Thymus (tissue), 11 donors: ENCODE results near the gene ZP1. TPM values are rescaled to one million over a fixed set of nuclear protein-coding genes. Genes with fewer than 3 reads are reported as not detected.

Experiments
- DNase-seq, 9 donors: peaks; one replicate each; pipeline ENCODE4 v3.0.0-alpha.2; 2013; ENCODE audit warnings: low spot score in 9 of 9, low read depth in 6 of 9, missing footprints in 1 of 9
- H3K27ac ChIP-seq, 2 donors: one replicate each; pipeline ENCODE4 v1.5.1; 2013; ENCODE audit warnings: control low read depth in 1 of 2, low read depth in 1 of 2, low read length in 1 of 2, mild to moderate bottlenecking in 1 of 2, moderate library complexity in 1 of 2
- H3K27me3 ChIP-seq, 2 donors: one replicate each; pipeline ENCODE4 v1.5.1; 2013; ENCODE audit warnings: low read length in 1 of 2; ENCODE audit not compliant: control insufficient read depth in 2 of 2, insufficient read depth in 1 of 2
- H3K36me3 ChIP-seq, 2 donors: one replicate each; pipeline ENCODE4 v1.5.1; 2013; ENCODE audit warnings: low read length in 1 of 2, mild to moderate bottlenecking in 1 of 2, moderate library complexity in 1 of 2; ENCODE audit not compliant: control insufficient read depth in 2 of 2, insufficient read depth in 2 of 2
- H3K4me1 ChIP-seq, 2 donors: one replicate each; pipeline ENCODE4 v1.5.1; 2013; ENCODE audit warnings: low read length in 2 of 2; ENCODE audit not compliant: control insufficient read depth in 2 of 2, insufficient read depth in 2 of 2
- H3K4me3 ChIP-seq, 2 donors: one replicate each; pipeline ENCODE4 v1.5.1; 2013; ENCODE audit warnings: low read length in 2 of 2, control low read depth in 1 of 2, mild to moderate bottlenecking in 1 of 2
- H3K9me3 ChIP-seq, 2 donors: one replicate each; pipeline ENCODE4 v1.5.1; 2013; ENCODE audit warnings: low read length in 1 of 2, mild to moderate bottlenecking in 1 of 2; ENCODE audit not compliant: control insufficient read depth in 2 of 2, insufficient read depth in 1 of 2
- WGBS: extraction: QIAGEN DNeasy Blood & Tissue Kit; methylation state at CpG from one replicate; pipeline ENCODE4 v1.1.7; 2013; 5-methylcytosine and 5-hydroxymethylcytosine counted together
- polyA plus RNA-seq: library from polyadenylated mRNA; stranded (reverse); fragments of 200-250 nt; gene quantifications from one replicate; pipeline ENCODE4 v1.2.3, GENCODE V29; 2013
- total RNA-seq: library from RNA; stranded (reverse); fragments of 120-200 nt; gene quantifications from one replicate; pipeline ENCODE4 v1.2.4, GENCODE V29; 2013
- donor health status: healthy.

The ZP1 gene
- total and polyA plus RNA-seq, 2 donors = 1.5 to 1.6 TPM

DNA sequence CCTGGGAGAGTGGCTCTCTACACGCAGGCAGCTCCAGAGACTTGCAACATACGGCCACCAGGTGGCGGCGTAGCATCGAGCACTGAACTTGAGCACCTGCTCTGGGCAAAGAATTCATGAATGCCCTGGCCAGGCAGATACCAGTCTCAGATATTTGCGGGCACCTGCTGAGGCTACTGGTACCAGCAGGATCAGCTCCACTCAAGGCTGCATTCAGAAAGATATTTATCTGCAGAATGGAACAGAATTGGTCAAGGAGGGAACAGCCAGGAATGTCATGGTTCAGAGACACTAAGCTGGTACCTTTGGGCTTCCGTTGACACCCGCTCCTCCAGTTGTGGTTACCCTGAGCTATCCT lies 36.2 kb upstream of the ZP1 start:
- 24% methylated on average over 8 of the region's 8 CpGs for WGBS
- DNase-seq = peak in 8 of 9 donors; percentile 66 to 90 (median 76)
- H3K27ac ChIP-seq = no peak overlapping the region

DNA sequence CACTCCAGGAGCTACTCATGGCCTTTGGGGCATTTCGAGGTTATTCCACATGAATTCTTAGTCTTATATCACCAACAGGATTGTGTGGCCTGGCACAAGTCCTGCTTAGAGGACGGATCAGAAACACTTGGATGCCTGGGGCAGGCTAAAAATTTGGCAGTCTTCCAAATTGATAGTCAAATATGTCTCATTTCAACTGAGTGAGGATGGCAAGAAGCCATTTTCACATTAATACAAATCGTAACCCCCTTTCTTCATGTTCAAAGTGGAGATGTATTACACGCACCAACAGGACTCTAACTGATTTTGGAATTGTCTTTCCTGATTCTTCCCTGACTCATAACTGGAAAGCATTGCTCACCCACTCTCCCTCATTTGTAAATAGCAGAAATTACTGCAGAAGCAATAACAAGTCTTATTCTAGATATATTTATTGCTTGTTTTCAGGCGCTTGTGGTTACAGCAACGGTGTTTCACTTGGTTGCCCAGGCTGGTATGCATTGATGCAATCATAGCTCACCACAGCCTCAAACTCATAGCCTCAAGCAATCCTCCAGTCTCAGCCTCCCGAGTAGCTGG lies 35.8 kb upstream of the ZP1 start:
- Histone ChIP-seq H3K27ac (no peak overlapping the region), H3K4me3 (no peak overlapping the region), H3K27me3 (no peaks in the 10 kb centered on the region), H3K4me1 (peaks cover 18 to 51% of the 10 kb centered on the region in 2 donors), H3K36me3 (no peaks in the 10 kb centered on the region), H3K9me3 (no peaks in the 10 kb centered on the region)
- WGBS = 82% methylated on average over 7 of the region's 7 CpGs
- DNase-seq = no peak

More for the DNA sequence above, 36.2 kb upstream of the ZP1 start:
- Histone ChIP-seq H3K36me3 (no peaks in the 10 kb centered on the region), H3K4me3 (no peak overlapping the region), H3K9me3 (no peaks in the 10 kb centered on the region), H3K4me1 (peaks cover 18 to 46% of the 10 kb centered on the region in 2 donors), H3K27me3 (no peaks in the 10 kb centered on the region)

DNA sequence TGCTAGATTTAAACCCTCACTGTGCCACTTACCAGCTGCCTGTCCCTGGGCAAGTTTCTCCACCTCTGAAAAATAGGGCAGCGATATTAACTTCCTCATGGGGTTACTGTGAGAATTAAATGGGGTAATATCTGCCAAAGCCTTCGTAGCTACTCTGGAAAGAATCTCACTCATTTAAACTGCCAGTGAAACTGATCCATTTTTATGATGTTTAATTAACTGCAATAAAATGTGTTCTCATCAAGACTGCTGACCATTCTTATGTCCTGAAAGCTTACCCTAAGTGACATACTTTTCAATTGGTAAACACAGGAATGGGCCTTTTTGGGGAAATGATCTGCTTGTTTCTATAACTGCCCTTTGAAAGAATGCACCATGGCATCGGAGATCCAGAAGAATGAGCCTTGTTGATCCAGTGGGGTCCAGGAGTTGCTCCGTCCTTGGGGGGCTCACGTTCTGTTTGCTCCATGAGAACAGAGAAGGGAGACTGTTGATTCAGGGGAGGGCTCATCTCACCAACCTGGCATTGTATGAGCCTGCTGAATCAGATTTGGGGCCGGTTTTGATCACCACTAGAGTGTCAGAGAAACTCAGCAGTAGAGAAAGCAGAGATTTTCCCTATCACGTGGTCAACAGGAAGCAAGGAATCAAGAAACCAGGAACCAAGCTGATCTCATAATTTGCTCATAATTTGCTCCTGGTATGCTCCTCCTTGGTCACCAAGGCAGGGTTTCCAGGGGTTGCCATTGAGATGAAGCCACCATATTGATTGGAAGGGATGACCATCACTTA lies 32.4 kb upstream of the ZP1 start:
- H3K27ac ChIP-seq = peak overlapping the region in 1 of 2 donors; percentile 58
- H3K9me3 ChIP-seq = no peaks in the 10 kb centered on the region
- H3K36me3 ChIP-seq = no peaks in the 10 kb centered on the region
- peaks cover 34 to 81% of the 10 kb centered on the region in 2 donors for H3K4me1 ChIP-seq
- H3K27me3 ChIP-seq = no peaks in the 10 kb centered on the region
- DNase-seq = no peak
- 77% methylated on average over 7 of the region's 7 CpGs for WGBS
- H3K4me3 ChIP-seq = no peak overlapping the region

DNA sequence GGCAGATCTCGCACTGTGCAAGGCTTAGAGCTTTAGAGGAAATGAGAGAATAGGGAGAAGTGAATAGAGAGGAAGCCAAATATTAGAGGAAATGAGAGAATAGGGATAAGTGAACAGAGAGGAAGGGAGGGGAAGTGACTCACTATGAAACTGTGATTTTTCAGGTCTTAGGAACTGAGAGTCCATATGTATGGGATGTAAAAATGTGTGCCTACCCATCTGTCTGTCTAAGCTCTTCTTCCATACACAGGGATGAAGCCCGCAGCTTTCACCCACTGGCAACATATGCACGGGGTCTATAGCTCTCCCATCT lies 31.9 kb upstream of the ZP1 start:
- Histone ChIP-seq H3K4me3 (no peak overlapping the region), H3K9me3 (no peaks in the 10 kb centered on the region), H3K27me3 (no peaks in the 10 kb centered on the region), H3K36me3 (no peaks in the 10 kb centered on the region), H3K27ac (no peak overlapping the region), H3K4me1 (peaks cover 34 to 81% of the 10 kb centered on the region in 2 donors)
- DNase-seq = no peak
- 96% methylated on average over 3 of the region's 3 CpGs for whole genome bisulfite sequencing

DNA sequence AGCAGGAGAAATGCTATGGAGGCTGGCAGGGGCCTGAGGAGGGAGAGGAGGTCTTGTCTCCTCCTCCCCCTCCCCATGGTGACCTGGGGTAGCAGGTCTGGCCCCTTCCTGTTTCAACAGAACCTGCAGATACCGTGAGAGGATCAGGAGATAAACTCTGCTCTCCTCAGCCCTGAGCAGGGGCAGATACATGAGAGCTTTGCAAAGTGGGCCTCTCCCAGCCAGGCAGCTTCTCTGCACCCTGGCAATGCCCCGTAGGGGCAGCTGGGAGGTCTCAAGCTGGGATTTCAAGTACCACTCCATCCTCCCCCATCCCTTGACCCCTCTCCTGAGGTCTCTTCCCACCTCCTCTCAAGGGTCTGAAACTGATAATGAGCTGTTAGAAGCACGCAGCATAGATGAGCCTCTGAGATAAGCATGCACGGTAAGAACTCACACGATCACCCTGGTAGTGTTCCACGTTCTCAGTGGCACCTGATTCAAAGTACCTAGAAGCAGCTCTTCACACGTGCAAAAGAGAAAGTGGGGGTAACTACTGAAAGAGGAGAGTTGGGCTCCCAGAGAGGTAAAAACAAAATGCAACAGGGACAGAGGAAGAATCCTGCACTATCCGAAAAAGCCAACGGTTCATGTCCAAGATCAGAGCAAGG lies 30.4 kb upstream of the ZP1 start:
- Histone ChIP-seq H3K27ac (peak overlapping the region in 1 of 2 donors; percentile 84), H3K27me3 (no peaks in the 10 kb centered on the region), H3K4me3 (no peak overlapping the region), H3K9me3 (no peaks in the 10 kb centered on the region), H3K4me1 (peaks cover 33 to 79% of the 10 kb centered on the region in 2 donors), H3K36me3 (no peaks in the 10 kb centered on the region)
- 43% methylated on average over 9 of the region's 9 CpGs for WGBS
- DNase-seq = peak in 1 of 9 donors; percentile 71

DNA sequence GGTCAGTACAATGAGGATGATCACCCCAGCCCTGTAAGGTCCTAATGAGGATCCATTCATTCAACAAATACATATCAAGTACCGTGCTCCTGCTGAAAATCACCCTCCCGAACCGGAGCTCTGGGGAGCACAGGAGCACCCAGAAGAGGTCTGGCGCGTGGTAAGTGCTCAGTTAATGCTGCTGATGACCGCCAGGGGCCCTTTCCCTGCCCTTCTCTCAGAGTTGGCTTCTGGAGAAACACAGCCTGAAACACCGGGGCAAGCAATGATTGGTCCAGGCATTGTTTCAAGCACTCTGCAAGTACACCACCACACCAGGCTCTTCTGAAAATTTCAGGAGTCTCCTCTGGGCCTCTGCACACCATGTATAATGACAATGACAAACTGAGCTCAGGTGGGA lies 29.2 kb upstream of the ZP1 start:
- H3K27me3 ChIP-seq = no peaks in the 10 kb centered on the region
- H3K4me3 ChIP-seq = no peak overlapping the region
- peak overlapping the region in 1 of 2 donors; percentile 8 for H3K27ac ChIP-seq
- WGBS = over 99% methylated on average over 7 of the region's 7 CpGs
- H3K4me1 ChIP-seq = peaks cover 39 to 84% of the 10 kb centered on the region in 2 donors
- DNase-seq = no peak
- H3K36me3 ChIP-seq = no peaks in the 10 kb centered on the region
- no peaks in the 10 kb centered on the region for H3K9me3 ChIP-seq

DNA sequence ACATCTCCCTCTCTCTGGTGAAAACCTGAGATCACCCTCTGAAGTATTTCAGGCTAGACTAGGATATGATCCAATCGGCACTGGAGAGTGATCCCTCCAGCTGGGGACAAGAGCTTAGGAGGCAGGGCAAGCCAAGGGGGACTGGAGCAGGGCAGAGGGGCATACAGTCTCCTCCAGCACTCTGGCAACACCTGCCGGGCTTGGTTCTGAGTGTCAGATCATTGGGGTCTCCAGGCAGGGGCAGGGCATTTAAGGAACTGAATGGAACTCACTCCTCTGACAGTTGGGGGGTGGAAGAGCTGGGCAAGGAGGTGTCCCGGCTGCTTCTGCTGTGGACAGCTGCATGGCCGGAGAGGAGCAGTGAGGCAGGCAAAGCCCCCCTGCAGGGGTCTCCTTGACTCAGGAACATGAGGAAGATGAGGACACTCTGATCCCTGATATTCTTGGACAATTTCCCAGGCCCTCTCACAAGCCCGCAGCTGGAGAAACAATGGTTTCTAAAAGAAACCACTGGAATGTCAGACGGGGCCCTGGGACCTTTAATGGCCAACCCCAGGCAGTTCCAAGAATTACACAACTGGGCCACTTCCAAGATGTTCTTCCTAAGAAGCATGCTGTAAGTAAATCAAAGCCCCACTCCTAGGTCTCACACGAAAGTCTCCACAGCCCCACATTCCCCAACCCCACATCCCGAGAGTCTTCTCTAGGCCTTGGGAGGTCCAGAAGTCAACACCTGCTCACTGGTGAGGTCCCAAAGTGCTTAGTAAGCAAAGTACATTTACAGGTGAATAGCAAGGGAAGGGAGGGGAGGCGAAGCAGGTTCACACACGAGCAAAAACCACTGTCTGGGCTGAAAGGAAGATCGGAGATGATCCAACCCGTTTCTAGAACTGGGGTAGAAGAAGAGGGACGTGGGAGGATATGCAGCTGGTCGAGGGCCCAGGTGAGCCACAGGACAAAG lies 26.6 kb upstream of the ZP1 start:
- 95% methylated on average over 14 of the region's 14 CpGs for whole genome bisulfite sequencing
- Histone ChIP-seq H3K4me3 (no peak overlapping the region), H3K36me3 (peaks cover 0 to 3% of the 10 kb centered on the region in 2 donors)

DNA sequence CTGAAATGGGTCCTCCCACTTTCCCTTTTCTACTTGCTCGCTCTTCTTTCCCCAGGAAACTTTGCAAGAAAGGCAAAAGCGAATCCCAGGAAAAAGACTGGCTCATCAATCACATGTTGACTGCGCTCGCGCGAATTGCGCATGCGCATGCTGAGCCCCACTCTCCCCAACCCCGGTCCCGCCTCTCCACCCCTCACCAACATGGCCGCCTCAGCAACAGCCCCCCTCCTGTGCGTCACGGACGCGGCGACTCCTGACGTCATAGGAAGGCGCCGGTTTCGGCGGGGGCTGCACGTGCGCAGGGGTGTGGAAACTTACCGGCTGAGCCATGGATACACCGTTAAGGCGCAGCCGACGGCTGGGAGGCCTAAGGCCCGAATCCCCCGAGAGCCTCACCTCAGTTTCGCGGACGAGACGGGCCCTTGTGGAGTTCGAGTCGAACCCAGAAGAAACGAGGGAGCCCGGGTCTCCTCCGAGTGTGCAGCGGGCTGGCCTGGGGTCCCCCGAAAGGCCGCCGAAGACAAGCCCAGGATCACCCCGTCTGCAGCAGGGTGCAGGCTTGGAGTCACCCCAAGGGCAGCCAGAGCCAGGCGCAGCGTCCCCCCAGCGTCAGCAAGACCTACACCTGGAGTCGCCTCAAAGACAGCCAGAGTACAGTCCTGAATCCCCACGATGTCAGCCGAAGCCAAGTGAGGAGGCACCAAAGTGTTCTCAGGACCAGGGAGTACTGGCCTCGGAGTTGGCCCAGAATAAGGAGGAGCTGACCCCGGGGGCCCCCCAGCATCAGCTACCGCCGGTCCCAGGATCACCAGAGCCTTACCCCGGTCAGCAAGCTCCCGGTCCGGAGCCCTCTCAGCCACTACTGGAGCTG lies 25.3 kb upstream of the ZP1 start, which contains the start of gene CCDC86:
Gene CCDC86 (plus strand): TSS at position 317 of the 871 bp plus-strand sequence. CDS start 12 bp downstream, at position 329.
- Histone ChIP-seq H3K4me1 (peaks cover 31 to 77% of the 10 kb centered on the region in 2 donors), H3K27ac (peak within 1 kb of the TSS; percentile 20 to 74), H3K4me3 (peak within 1 kb of the TSS; percentile 53 to 89), H3K9me3 (no peaks in the 10 kb centered on the region), H3K27me3 (no peaks in the 10 kb centered on the region), H3K36me3 (peaks cover 3 to 9% of the 10 kb centered on the region in 2 donors)
- DNase-seq = peak; percentile 88 to 99 (median 95)
- under 1% methylated on average over 57 of the region's 57 CpGs for WGBS

More for the DNA sequence above, 26.6 kb upstream of the ZP1 start:
- Histone ChIP-seq H3K27me3 (no peaks in the 10 kb centered on the region), H3K4me1 (peaks cover 35 to 85% of the 10 kb centered on the region in 2 donors), H3K27ac (no peak overlapping the region), H3K9me3 (no peaks in the 10 kb centered on the region)
- no peak for DNase-seq
